Mesothelial cell of epicardium (in vitro differentiated cells): ENCODE results near the gene SUMF1. TPM values are rescaled to one million over a fixed set of nuclear protein-coding genes. Genes with fewer than 3 reads are reported as not detected.

Experiments
- DNase-seq, 2 experiments: peaks; one replicate each; pipeline ENCODE4 v3.0.0; 2021; ENCODE audit warnings: low spot score in 2 of 2; ENCODE audit not compliant: unreplicated experiment in 2 of 2
- H3K27ac Mint-ChIP-seq: 2 replicates; pipeline ENCODE4 v1.8.0; 2021; ENCODE audit warnings: mixed read lengths
- H3K27me3 Mint-ChIP-seq: 2 replicates; pipeline ENCODE4 v1.8.0; 2021; ENCODE audit warnings: low read depth, mixed read lengths
- H3K36me3 Mint-ChIP-seq: 2 replicates; pipeline ENCODE4 v1.8.0; 2021; ENCODE audit warnings: mixed read lengths
- H3K4me1 Mint-ChIP-seq: 2 replicates; pipeline ENCODE4 v1.8.0; 2021; ENCODE audit warnings: mixed read lengths
- H3K4me3 Mint-ChIP-seq: 2 replicates; pipeline ENCODE4 v1.8.0; 2021; ENCODE audit warnings: mild to moderate bottlenecking, moderate library complexity, mixed read lengths
- H3K9me3 Mint-ChIP-seq: 2 replicates; pipeline ENCODE4 v1.8.0; 2021; ENCODE audit warnings: mixed read lengths
- total RNA-seq: library from RNA; stranded (reverse); gene quantifications from 3 replicates; pipeline ENCODE4 v1.2.1, GENCODE V29; 2021
- TF ChIP-seq, protein P1 (sequence below): fragments of 200-600 bp; sonication (generic); IDR thresholded peaks from one replicate; pipeline ENCODE4 v1.5.0; 2021; ENCODE audit warnings: antibody characterized with exemption; ENCODE audit not compliant: unreplicated experiment

The SUMF1 gene
- total RNA-seq, 1 donor from 2014 or later, result 28.7 TPM

DNA sequence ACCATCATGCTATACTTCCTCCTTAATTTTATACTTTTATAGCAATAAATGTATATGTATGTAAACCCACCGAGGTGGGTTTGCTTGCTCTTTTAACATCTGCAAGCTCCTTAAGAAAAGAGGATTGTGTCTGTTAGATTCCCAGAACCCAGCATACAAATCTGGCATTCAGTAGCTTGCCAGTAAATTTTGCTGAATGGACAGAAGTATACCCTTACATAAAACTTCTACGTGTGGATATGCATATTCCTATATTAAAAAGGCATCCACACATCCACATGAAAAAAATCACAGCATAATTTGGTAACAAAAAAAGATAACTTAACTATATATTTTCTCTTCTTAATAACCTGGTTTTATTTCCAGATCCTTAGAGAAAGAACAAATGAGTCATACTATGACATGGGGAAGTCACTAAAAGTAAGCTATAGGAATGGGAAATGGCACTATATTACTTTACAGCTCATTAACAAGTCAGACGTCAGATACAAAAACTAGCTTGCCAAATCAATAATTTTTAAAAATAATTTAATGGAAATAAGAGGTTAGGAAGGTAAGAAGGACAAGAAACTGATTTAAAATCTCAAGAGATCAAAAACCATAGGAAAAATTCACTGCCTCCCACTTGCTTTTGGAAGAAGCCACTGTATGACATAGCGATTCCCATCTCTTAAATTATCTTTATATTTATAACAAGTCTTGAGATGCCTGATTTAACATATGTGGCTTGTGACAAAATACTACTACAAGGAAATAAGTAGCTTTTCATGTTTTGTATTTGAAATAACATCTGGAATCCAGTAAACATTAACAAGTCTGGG lies 68.7 kb downstream of the SUMF1 start:
- TF ChIP-seq, protein P1, sequence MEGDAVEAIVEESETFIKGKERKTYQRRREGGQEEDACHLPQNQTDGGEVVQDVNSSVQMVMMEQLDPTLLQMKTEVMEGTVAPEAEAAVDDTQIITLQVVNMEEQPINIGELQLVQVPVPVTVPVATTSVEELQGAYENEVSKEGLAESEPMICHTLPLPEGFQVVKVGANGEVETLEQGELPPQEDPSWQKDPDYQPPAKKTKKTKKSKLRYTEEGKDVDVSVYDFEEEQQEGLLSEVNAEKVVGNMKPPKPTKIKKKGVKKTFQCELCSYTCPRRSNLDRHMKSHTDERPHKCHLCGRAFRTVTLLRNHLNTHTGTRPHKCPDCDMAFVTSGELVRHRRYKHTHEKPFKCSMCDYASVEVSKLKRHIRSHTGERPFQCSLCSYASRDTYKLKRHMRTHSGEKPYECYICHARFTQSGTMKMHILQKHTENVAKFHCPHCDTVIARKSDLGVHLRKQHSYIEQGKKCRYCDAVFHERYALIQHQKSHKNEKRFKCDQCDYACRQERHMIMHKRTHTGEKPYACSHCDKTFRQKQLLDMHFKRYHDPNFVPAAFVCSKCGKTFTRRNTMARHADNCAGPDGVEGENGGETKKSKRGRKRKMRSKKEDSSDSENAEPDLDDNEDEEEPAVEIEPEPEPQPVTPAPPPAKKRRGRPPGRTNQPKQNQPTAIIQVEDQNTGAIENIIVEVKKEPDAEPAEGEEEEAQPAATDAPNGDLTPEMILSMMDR, result no peak
- peaks cover 17% of the 10 kb centered on the region for H3K36me3 Mint-ChIP-seq
- no peak overlapping the region for H3K27ac Mint-ChIP-seq
- H3K4me3 Mint-ChIP-seq, result no peak overlapping the region
- H3K9me3 Mint-ChIP-seq, result no peaks in the 10 kb centered on the region
- H3K27me3 Mint-ChIP-seq, result no peaks in the 10 kb centered on the region
- no peaks in the 10 kb centered on the region for H3K4me1 Mint-ChIP-seq
- DNase-seq, result no peak

DNA sequence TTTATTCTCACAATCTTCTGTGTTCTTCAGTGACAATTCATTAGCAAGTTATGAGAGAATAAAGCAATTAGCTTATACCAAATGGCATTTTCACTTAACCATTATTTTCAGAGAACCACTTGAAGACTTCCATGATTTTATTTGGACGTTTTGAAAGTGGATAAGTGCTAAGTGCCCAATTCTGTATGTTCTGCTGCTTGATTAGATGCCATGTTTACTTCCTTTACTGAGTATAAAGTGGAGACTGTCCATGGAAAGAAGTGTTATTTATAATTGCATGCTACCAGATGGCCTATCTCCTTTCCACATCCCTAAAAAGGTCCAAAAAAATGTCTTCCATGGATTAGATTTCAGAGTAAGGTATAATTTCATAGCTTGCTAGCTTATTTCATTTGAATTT lies 69.6 kb downstream of the SUMF1 start:
- no peaks in the 10 kb centered on the region for H3K27me3 Mint-ChIP-seq
- TF ChIP-seq, protein P1, result no peak
- H3K36me3 Mint-ChIP-seq, result peaks cover 12% of the 10 kb centered on the region
- H3K27ac Mint-ChIP-seq, result no peak overlapping the region
- no peak overlapping the region for H3K4me3 Mint-ChIP-seq
- H3K9me3 Mint-ChIP-seq, result no peaks in the 10 kb centered on the region
- no peaks in the 10 kb centered on the region for H3K4me1 Mint-ChIP-seq
- DNase-seq, result no peak

GRCh38 chr3:4396542-4396941 lies 70.5 kb downstream of the SUMF1 start:
- Mint-ChIP-seq H3K4me1 (no peaks in the 10 kb centered on the region), H3K27me3 (no peaks in the 10 kb centered on the region)

GRCh38 chr3:4396006-4396405 lies 71.1 kb downstream of the SUMF1 start:
- no peak for DNase-seq

More at GRCh38 chr3:4396542-4396941, 70.5 kb downstream of the SUMF1 start:
- TF ChIP-seq, protein P1, result no peak
- H3K4me3 Mint-ChIP-seq, result no peak overlapping the region
- DNase-seq, result no peak
- no peaks in the 10 kb centered on the region for H3K9me3 Mint-ChIP-seq
- H3K36me3 Mint-ChIP-seq, result peaks cover 12% of the 10 kb centered on the region
- no peak overlapping the region for H3K27ac Mint-ChIP-seq

GRCh38 chr3:4395448-4395847 lies 71.6 kb downstream of the SUMF1 start:
- no peaks in the 10 kb centered on the region for H3K4me1 Mint-ChIP-seq
- H3K36me3 Mint-ChIP-seq, result peaks cover 18% of the 10 kb centered on the region
- H3K27me3 Mint-ChIP-seq, result no peaks in the 10 kb centered on the region
- no peak overlapping the region for H3K27ac Mint-ChIP-seq
- TF ChIP-seq, protein P1, result no peak
- H3K4me3 Mint-ChIP-seq, result no peak overlapping the region
- peaks cover 5% of the 10 kb centered on the region for H3K9me3 Mint-ChIP-seq
- no peak for DNase-seq

More at GRCh38 chr3:4396006-4396405, 71.1 kb downstream of the SUMF1 start:
- no peaks in the 10 kb centered on the region for H3K27me3 Mint-ChIP-seq
- H3K9me3 Mint-ChIP-seq, result peaks cover 2% of the 10 kb centered on the region
- TF ChIP-seq, protein P1, result no peak
- peaks cover 14% of the 10 kb centered on the region for H3K36me3 Mint-ChIP-seq
- no peak overlapping the region for H3K27ac Mint-ChIP-seq
- H3K4me1 Mint-ChIP-seq, result no peaks in the 10 kb centered on the region
- H3K4me3 Mint-ChIP-seq, result no peak overlapping the region
